GM12892 (cell line): ENCODE measurements around the gene ANKRD33.

Experiments used
- POLR2A ChIP-seq: IDR thresholded peaks from 2 replicates; pipeline ENCODE4 v1.6.1; 2011; ENCODE audit warnings: low read depth, low read length, control low read depth
- POLR2AphosphoS5 ChIP-seq: IDR thresholded peaks from 2 replicates; pipeline ENCODE4 v1.6.1; 2011; ENCODE audit warnings: low read depth, low read length, control low read depth
- TAF1 ChIP-seq: IDR thresholded peaks from 2 replicates; pipeline ENCODE4 v1.6.1; 2011; ENCODE audit warnings: low read depth, mild to moderate bottlenecking, control low read depth, low read length, borderline replicate concordance

GRCh38 chr12:51863933-51864832 lies 23.7 kb upstream of the ANKRD33 start:
- TF ChIP-seq POLR2A = no peak
- no peak for TF ChIP-seq POLR2AphosphoS5
- no peak for TF ChIP-seq TAF1
